Gastrocnemius medialis (tissue), 4 donors: ENCODE measurements around the gene NUDT6. TPM values are rescaled to one million over a fixed set of nuclear protein-coding genes. Genes with fewer than 3 reads are reported as not detected.
"Not testable (repeated sequence)": the region's sequence is repeated elsewhere in the genome, so short reads cannot be mapped to it uniquely, and the experiment has no call there.

Source experiments
- ATAC-seq, 2 donors: fragments of 150-250 bp; one replicate each; pipeline ENCODE4 v1.9.1; 2016
- DNase-seq, 2 donors: peaks; one replicate each; pipeline ENCODE4 v3.0.0-alpha.2; 2019
- H3K27ac ChIP-seq, 4 donors: fragments of 200-600 bp; sonication (generic); 1 replicate in 1 of 4; 2 replicates in 3 of 4; pipeline ENCODE4 v1.5.1; 2016 to 2018; ENCODE audit warnings: mild to moderate bottlenecking in 2 of 4, moderate library complexity in 1 of 4
- H3K27me3 ChIP-seq, 3 donors: fragments of 200-600 bp; sonication (generic) in 2 of 3; 1 replicate in 1 of 3; 2 replicates in 2 of 3; pipeline versions ENCODE4 v1.5.1 to v1.6.0; 2016 to 2019; ENCODE audit warnings: mild to moderate bottlenecking in 1 of 3, moderate library complexity in 1 of 3
- H3K36me3 ChIP-seq, 2 donors: fragments of 200-600 bp; sonication (generic) in 1 of 2; one replicate each; pipeline ENCODE4 v1.5.1; 2017 to 2018
- H3K4me1 ChIP-seq, 2 donors: fragments of 200-600 bp; sonication (generic) in 1 of 2; one replicate each; pipeline ENCODE4 v1.5.1; 2016 to 2017; ENCODE audit warnings: mild to moderate bottlenecking in 2 of 2
- H3K4me3 ChIP-seq, 4 donors: fragments of 200-600 bp; sonication (generic) in 3 of 4; 1 replicate in 1 of 4; 2 replicates in 3 of 4; pipeline ENCODE4 v1.5.1; 2016 to 2019; ENCODE audit warnings: mild to moderate bottlenecking in 2 of 4
- H3K9me3 ChIP-seq, 3 donors: fragments of 200-600 bp; sonication (generic) in 2 of 3; 1 replicate in 1 of 3; 2 replicates in 2 of 3; pipeline ENCODE4 v1.5.1; 2016 to 2019
- POLR2A ChIP-seq, 2 donors: fragments of 450-650 bp; IDR thresholded peaks; one replicate each; pipeline ENCODE4 v1.6.1; 2017; ENCODE audit warnings: antibody characterized with exemption in 2 of 2, mild to moderate bottlenecking in 2 of 2, moderate library complexity in 2 of 2
- in situ Hi-C, 4 donors: fragments of 200-750 bp; cut with MboI; loops; one replicate each; pipeline versions ENCODE4 v1.15.0 to v1.8.0; 2017; ENCODE audit warnings: low sequenced_read_pairs in 4 of 4
- intact Hi-C: fragments of 100-400 bp; cut with DNase I; formaldehyde crosslinking; loops from one replicate; pipeline ENCODE4 v1.15.1; 2023; ENCODE audit warnings: low total_unique reads
- total RNA-seq, 4 donors: library from RNA; depleted of rRNA; stranded (reverse); fragments of >200 nt; gene quantifications; one replicate each; pipeline versions ENCODE4 v1.1.0 to v1.2.3, GENCODE V29; 2016
- TF ChIP-seq, protein P1 (sequence below), 5 experiments: fragments of 450-650 bp in 3 of 5; fragments of 200-600 bp in 2 of 5; sonication (generic) in 2 of 5; IDR thresholded peaks in 4 of 5; conservative IDR thresholded peaks in 1 of 5; 1 replicate in 4 of 5; 2 replicates in 1 of 5; pipeline ENCODE4 v1.5.1; 2016 to 2019; ENCODE audit warnings: antibody characterized with exemption in 5 of 5, mild to moderate bottlenecking in 3 of 5, moderate library complexity in 3 of 5

Gene NUDT6
- total RNA-seq, 4 donors from 2014 or later = 2.0 to 4.0 (median 2.6) TPM

DNA sequence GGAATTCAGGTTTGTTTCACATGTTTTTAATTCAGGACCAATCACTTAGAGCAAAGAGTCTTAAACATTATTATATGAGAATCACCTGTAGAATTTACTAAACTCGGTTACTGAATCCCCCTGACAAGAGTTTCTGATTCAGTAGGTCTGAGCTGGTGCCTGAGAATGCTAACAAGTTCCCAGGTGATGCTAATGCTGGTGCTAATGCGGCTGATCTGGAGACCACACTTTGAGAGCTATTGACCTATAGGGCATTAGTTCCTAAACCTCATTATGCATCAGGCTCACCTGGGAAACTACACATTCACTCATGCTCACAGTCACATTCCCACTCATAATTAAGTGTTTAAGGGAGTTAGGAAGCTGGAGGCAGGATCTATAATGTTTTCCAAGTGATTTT is 36.1 kb upstream of the NUDT6 start:
- TF ChIP-seq POLR2A (IDR thresholded peaks at IDR 0.05) = no peak
- TF ChIP-seq, protein P1, sequence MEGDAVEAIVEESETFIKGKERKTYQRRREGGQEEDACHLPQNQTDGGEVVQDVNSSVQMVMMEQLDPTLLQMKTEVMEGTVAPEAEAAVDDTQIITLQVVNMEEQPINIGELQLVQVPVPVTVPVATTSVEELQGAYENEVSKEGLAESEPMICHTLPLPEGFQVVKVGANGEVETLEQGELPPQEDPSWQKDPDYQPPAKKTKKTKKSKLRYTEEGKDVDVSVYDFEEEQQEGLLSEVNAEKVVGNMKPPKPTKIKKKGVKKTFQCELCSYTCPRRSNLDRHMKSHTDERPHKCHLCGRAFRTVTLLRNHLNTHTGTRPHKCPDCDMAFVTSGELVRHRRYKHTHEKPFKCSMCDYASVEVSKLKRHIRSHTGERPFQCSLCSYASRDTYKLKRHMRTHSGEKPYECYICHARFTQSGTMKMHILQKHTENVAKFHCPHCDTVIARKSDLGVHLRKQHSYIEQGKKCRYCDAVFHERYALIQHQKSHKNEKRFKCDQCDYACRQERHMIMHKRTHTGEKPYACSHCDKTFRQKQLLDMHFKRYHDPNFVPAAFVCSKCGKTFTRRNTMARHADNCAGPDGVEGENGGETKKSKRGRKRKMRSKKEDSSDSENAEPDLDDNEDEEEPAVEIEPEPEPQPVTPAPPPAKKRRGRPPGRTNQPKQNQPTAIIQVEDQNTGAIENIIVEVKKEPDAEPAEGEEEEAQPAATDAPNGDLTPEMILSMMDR (IDR thresholded peaks at IDR 0.05 in 4 of 5, conservative IDR thresholded peaks at IDR 0.05 in 1 of 5) = no peak
- Histone ChIP-seq H3K9me3 (no peaks in the 10 kb centered on the region), H3K27ac (no peak overlapping the region), H3K27me3 (no peaks in the 10 kb centered on the region), H3K4me3 (no peak overlapping the region), H3K4me1 (no peaks in the 10 kb centered on the region), H3K36me3 (no peaks in the 10 kb centered on the region)
- DNase-seq (no peak), ATAC-seq (no peak)
- intact Hi-C loops (no loop called here), in situ Hi-C loops (no loop called here)

GRCh38 chr4:122953924-122954323 is 31.5 kb upstream of the NUDT6 start:
- ATAC-seq (no peak), DNase-seq (no peak)
- no peak overlapping the region for H3K27ac ChIP-seq
- TF ChIP-seq POLR2A (IDR thresholded peaks at IDR 0.05) = no peak
- TF ChIP-seq, protein P1 (IDR thresholded peaks at IDR 0.05 in 4 of 5, conservative IDR thresholded peaks at IDR 0.05 in 1 of 5) = no peak
- H3K36me3 ChIP-seq = peaks cover 0 to 29% of the 10 kb centered on the region in 2 donors
- in situ Hi-C loops (no loop called here), intact Hi-C loops (no loop called here)
- no peaks in the 10 kb centered on the region for H3K27me3 ChIP-seq
- no peaks in the 10 kb centered on the region for H3K9me3 ChIP-seq
- no peak overlapping the region for H3K4me3 ChIP-seq
- no peaks in the 10 kb centered on the region for H3K4me1 ChIP-seq

GRCh38 chr4:122952028-122952427 is 29.6 kb upstream of the NUDT6 start:
- DNase-seq = no peak
- ATAC-seq = no peak
- no peaks in the 10 kb centered on the region for H3K27me3 ChIP-seq
- no peak overlapping the region for H3K4me3 ChIP-seq
- H3K4me1 ChIP-seq = no peaks in the 10 kb centered on the region
- H3K27ac ChIP-seq = no peak overlapping the region
- in situ Hi-C loops = no loop called here
- no peaks in the 10 kb centered on the region for H3K9me3 ChIP-seq
- peaks cover 0 to 44% of the 10 kb centered on the region in 2 donors for H3K36me3 ChIP-seq
- intact Hi-C loops = no loop called here
- TF ChIP-seq, protein P1 (IDR thresholded peaks at IDR 0.05 in 4 of 5, conservative IDR thresholded peaks at IDR 0.05 in 1 of 5) = no peak
- no peak for TF ChIP-seq POLR2A (IDR thresholded peaks at IDR 0.05)

GRCh38 chr4:122948671-122949070 is 26.3 kb upstream of the NUDT6 start:
- Histone ChIP-seq H3K4me3 (no peak overlapping the region), H3K36me3 (peaks cover 0 to 57% of the 10 kb centered on the region in 2 donors), H3K4me1 (no peaks in the 10 kb centered on the region), H3K9me3 (no peaks in the 10 kb centered on the region), H3K27ac (no peak overlapping the region), H3K27me3 (no peaks in the 10 kb centered on the region)
- intact Hi-C loops = no loop called here
- in situ Hi-C loops = no loop called here
- ATAC-seq (no peak), DNase-seq (no peak)
- TF ChIP-seq POLR2A (IDR thresholded peaks at IDR 0.05) = no peak
- TF ChIP-seq, protein P1 (IDR thresholded peaks at IDR 0.05 in 4 of 5, conservative IDR thresholded peaks at IDR 0.05 in 1 of 5) = no peak

DNA sequence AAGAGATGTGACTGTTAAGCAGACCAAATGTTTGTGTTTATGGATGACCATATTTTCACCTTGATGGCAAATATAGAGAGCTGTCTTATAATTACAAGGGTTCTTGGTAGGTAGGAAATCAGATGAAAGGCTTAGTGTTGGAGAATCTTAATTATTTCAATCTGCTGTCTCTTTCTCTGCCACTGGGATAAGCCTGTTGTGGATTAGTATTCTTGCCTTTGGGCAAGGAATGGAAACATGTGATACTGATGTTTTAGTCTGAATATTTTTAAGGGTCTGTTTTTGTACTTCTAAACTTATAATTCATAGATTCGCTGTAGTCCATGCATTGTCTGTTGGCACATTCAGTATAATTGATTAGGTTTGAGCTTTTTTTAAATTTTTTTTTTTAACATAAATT is 23.7 kb upstream of the NUDT6 start:
- Histone ChIP-seq H3K9me3 (no peaks in the 10 kb centered on the region), H3K27ac (no peak overlapping the region), H3K27me3 (no peaks in the 10 kb centered on the region), H3K4me1 (no peaks in the 10 kb centered on the region), H3K36me3 (peaks cover 0 to 48% of the 10 kb centered on the region in 2 donors), H3K4me3 (no peak overlapping the region)
- no peak for ATAC-seq
- TF ChIP-seq POLR2A (IDR thresholded peaks at IDR 0.05) = no peak
- TF ChIP-seq, protein P1 (IDR thresholded peaks at IDR 0.05 in 4 of 5, conservative IDR thresholded peaks at IDR 0.05 in 1 of 5) = no peak
- intact Hi-C loops = no loop called here
- DNase-seq = no peak
- in situ Hi-C loops = no loop called here

DNA sequence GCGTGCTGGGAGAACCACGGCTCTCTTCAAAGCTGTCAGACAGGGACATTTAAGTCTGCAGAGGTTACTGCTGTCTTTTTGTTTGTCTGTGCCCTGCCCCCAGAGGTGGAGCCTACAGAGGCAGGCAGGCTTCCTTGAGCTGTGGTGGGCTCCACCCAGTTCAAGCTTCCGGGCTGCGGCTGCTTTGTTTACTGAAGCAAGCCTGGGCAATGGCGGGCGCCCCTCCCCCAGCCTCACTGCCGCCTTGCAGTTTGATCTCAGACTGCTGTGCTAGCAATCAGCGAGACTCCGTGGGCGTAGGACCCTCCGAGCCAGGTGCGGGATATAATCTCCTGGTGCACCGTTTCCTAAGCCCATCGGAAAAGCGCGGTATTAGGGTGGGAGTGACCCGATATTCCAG is 22.7 kb upstream of the NUDT6 start:
- in situ Hi-C loops, H3K9me3 ChIP-seq, H3K4me1 ChIP-seq, DNase-seq, intact Hi-C loops, H3K27ac ChIP-seq, ATAC-seq, H3K27me3 ChIP-seq, H3K4me3 ChIP-seq: not testable (repeated sequence)
- peaks cover 0 to 40% of the 10 kb centered on the region in 2 donors for H3K36me3 ChIP-seq
